ENCODE measurements around the gene HTRA3. TPM values are rescaled to one million over a fixed set of nuclear protein-coding genes. Genes with fewer than 3 reads are reported as not detected.

HTRA3 gene
- total and polyA plus RNA-seq, 3 donors from 2014 or later, result 6.1 to 17.3 (median 12.2) TPM

DNA sequence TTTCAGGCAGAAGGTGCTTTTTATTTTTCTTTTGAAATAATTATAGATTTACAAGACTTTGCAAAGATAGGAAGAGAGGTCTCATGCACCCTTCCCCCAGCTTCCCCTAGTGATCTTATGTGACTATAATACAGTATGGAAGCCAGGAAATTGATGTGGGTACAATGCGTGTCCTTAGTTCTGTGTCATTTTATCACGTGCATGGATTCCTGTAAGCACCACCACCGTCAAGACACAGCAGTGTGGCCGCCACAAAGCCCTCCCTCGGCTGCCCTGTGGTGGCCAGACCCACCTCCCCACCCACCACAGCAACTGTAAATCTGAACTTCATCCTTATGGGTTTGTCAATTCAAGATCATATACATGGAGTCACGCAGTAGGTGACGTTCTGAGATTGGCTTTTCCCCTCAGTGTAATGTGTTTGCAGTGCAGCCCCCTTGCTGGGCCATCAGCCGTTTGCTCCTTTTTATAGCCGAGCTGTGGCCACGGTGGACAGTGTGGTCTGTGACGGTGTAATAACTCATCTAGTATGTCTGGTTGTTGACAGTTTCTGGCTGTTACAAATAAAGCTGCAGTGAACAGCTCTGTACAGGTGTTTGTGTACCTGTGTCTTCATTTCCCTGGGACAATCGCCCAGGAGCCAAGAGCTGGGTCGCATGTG lies 10.9 kb upstream of the HTRA3 start:
- no peak for DNase-seq
- TF ChIP-seq CTCF (IDR thresholded peaks at IDR 0.05) (no peak), POLR2A (IDR thresholded peaks at IDR 0.05) (no peak)
- no peak overlapping the region for H3K4me3 ChIP-seq
- H3K27me3 ChIP-seq, result no peaks in the 10 kb centered on the region
- no peaks in the 10 kb centered on the region for H3K9me3 ChIP-seq
- no peaks in the 10 kb centered on the region for H3K36me3 ChIP-seq (ENCODE audit: low read depth, missing control alignments)
- WGBS, 2 donors, result 76 to 78% methylated on average over 12 to 13 of the region's 13 CpGs
- no peaks in the 10 kb centered on the region for H3K4me1 ChIP-seq
- intact Hi-C loops (cut with DNase I; ENCODE audit: low total_unique reads), result no loop called here
- no peak overlapping the region for H3K27ac ChIP-seq

DNA sequence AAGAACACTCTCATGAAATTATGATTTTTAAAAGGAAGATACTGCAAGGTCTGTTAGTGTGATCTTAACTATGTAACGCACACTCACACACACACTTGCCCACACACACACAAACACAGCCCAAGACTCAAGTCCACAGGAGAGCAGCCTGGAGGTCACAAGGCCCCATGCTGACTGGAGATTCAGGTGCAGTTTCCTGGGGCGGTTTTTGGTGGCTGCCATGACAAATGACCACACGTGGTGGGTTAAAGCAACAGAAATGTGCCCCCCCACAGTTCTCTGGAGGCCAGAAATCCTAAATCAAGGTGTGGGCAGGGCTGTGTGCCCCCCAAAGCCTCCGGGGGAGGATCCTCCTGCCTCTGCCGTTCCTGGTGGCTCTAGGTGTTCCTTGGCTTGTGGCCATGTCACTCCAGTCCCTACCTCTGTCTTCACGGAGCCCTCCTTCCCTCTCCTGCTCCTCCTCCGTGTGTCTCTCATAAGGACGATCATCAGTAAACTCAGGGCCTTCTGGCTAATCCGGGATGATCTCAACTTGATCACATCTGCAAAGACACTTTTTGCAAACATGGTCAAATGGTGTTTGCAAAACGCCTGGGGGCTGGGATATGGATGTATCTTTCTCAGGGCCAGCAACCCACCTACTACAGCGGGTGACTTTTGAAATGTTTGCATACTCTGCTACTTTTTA lies 9.7 kb upstream of the HTRA3 start:
- Histone ChIP-seq H3K4me3 (no peak overlapping the region), H3K36me3 (ENCODE audit: low read depth, missing control alignments) (no peaks in the 10 kb centered on the region), H3K9me3 (no peaks in the 10 kb centered on the region), H3K4me1 (no peaks in the 10 kb centered on the region), H3K27ac (no peak overlapping the region), H3K27me3 (no peaks in the 10 kb centered on the region)
- intact Hi-C loops (cut with DNase I; ENCODE audit: low total_unique reads), result no loop called here
- whole genome bisulfite sequencing, 2 donors, result 82 to 83% methylated on average over 11 of the region's 11 CpGs
- no peak for TF ChIP-seq CTCF (IDR thresholded peaks at IDR 0.05)
- TF ChIP-seq POLR2A (IDR thresholded peaks at IDR 0.05), result no peak
- no peak for DNase-seq

DNA sequence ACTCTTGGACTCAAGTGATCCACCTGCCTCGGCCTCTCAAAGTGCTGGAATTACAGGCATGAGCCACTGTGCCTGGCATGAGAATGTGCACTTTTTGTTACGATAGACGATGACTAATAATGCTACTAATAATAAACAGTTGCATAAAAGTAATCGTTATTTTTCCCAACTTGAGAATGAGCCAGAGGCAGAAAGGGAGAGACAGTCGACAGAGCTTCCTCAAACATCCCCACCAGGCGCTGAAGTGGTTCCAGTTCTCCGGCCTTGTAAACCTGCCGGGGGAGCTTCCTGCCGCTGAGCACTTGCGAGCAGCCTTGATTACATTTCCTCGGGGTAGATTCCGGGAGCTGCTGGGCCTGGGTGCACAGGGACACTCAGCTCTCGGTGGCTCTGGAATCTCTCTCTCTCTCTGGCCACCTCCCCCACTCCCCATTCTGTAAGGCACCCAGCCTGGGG lies 8.9 kb upstream of the HTRA3 start:
- TF ChIP-seq POLR2A (IDR thresholded peaks at IDR 0.05), result no peak
- TF ChIP-seq CTCF (IDR thresholded peaks at IDR 0.05), result no peak
- Histone ChIP-seq H3K4me1 (no peaks in the 10 kb centered on the region), H3K36me3 (ENCODE audit: low read depth, missing control alignments) (no peaks in the 10 kb centered on the region), H3K27me3 (no peaks in the 10 kb centered on the region), H3K9me3 (no peaks in the 10 kb centered on the region), H3K27ac (no peak overlapping the region), H3K4me3 (no peak overlapping the region)
- intact Hi-C loops (cut with DNase I; ENCODE audit: low total_unique reads), result no loop called here
- peak; percentile 63 for DNase-seq
- 31 to 33% methylated on average over 11 to 13 of the region's 13 CpGs for WGBS, 2 donors

DNA sequence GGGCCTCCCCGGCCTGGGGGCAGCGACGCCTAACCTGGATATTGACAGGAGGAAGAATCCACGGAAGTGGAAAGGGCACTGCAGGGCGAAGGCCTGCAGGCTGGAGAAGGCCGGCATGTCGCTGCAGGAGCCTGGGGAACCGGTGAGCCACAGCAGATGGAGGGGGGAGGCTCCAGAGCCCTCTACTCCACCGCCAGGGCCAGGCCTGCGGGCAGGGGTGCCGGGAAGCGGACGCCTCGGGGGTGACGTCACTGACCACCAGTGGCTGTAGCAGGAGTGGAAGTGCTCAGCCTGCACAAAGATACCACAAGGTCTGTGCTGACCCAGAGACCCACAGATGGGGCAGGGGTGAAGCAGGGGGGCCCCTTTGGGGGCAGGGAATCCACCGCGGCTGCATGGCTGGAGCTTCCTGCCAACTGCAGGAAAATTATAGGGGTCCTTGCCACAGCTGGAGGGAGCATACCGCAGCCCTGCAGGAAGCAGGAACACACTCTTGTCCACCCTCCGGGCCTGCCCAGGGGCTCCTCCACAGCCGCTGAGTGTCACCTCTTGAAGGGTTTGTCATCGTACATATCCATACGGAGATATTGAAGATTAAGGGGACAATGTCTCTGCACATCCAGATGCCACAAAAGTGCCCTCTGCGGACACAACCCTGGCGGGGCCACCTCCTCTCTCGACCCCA lies 7.6 kb upstream of the HTRA3 start:
- H3K36me3 ChIP-seq (ENCODE audit: low read depth, missing control alignments), result no peaks in the 10 kb centered on the region
- H3K27ac ChIP-seq, result no peak overlapping the region
- TF ChIP-seq POLR2A (IDR thresholded peaks at IDR 0.05) (no peak), CTCF (IDR thresholded peaks at IDR 0.05) (no peak)
- no peaks in the 10 kb centered on the region for H3K27me3 ChIP-seq
- H3K4me1 ChIP-seq, result peaks cover 2% of the 10 kb centered on the region
- H3K4me3 ChIP-seq, result no peak overlapping the region
- DNase-seq, result no peak
- 85 to 100% methylated on average over 2 to 25 of the region's 25 CpGs for WGBS, 2 donors
- no peaks in the 10 kb centered on the region for H3K9me3 ChIP-seq
- intact Hi-C loops (cut with DNase I; ENCODE audit: low total_unique reads), result no loop called here
